ENCODE data around the gene DPP6.

Gene DPP6

DNA sequence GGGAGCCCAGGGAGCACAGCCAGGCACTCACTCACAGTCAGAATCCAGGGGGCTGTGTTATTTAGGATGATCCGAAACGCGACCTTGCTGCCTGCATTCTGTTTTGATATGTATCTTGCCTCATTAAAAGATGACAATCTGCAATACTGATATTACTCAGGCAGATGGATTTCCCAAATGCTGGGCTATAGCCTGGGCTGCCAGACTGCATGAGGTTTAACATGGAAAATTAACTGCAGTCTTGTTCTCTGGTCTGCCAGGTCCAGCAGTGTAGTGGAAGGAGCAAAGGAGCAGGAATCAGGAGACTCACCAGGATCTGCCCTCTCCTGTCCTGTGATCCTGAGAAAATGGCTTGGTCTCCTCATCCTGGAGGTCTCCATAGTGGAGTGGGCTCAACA lies 692.7 kb downstream of the DPP6 start:
- TF ChIP-seq CTCF (IDR thresholded peaks at IDR 0.05; ENCODE audit: low read depth, low read length, missing control alignments), result no peak
- no peak overlapping the region for H3K4me3 ChIP-seq (ENCODE audit: low read depth, low read length)
- DNase-seq (ENCODE audit: low read depth), result no peak

DNA sequence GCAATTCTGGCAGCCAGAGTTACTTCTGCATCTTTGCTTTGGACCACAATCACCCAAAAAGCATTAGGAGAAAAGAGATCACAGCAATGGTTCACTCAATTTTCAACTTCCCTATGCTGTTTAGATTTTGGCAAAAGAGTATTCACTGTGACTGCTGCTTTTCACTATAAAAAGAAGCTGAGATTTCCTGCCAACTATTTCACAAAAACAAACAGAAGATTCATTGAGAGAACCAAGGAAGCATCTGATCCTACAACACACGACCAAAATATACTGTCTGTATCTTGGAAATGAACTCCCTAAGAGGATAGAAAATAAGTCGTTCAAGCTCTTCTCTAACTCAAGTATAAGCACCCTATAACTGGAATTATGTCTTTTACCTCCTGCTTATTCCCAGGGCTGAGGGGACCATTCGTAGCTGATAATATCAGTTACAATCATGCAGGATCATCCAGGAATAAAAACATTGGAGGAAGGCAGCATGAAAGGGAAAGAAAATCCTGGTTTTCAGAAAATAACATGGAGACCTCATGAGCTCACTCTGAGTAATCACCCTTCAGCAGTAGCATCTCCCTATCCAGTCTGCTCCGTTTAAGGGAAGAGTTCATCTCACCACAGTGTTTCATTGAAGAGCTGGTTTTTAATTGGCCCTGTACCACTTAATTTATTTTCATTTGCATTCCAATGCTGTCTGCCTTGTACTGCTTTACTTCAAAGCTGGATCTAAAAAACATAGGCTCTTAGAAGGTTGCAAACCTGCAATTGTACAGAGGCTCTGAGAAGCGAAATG lies 694.6 kb downstream of the DPP6 start:
- TF ChIP-seq CTCF (IDR thresholded peaks at IDR 0.05; ENCODE audit: low read depth, low read length, missing control alignments), result no peak
- no peak for DNase-seq (ENCODE audit: low read depth)
- no peak overlapping the region for H3K4me3 ChIP-seq (ENCODE audit: low read depth, low read length)

- TF ChIP-seq CTCF (IDR thresholded peaks at IDR 0.05; ENCODE audit: low read depth, low read length, missing control alignments), result no peak
- no peak overlapping the region for H3K4me3 ChIP-seq (ENCODE audit: low read depth, low read length)
- DNase-seq (ENCODE audit: low read depth), result no peak
Observed at GRCh38 chr7:154748089-154748786, 696.0 kb downstream of the DPP6 start.

- no peak for TF ChIP-seq CTCF (IDR thresholded peaks at IDR 0.05; ENCODE audit: low read depth, low read length, missing control alignments)
- no peak for DNase-seq (ENCODE audit: low read depth)
- H3K4me3 ChIP-seq (ENCODE audit: low read depth, low read length), result no peak overlapping the region
Observed at GRCh38 chr7:154750353-154750801, 698.2 kb downstream of the DPP6 start.

GRCh38 chr7:154753226-154753625 lies 701.0 kb downstream of the DPP6 start:
- no peak for TF ChIP-seq CTCF (IDR thresholded peaks at IDR 0.05; ENCODE audit: low read depth, low read length, missing control alignments)
- DNase-seq (ENCODE audit: low read depth), result no peak
- no peak overlapping the region for H3K4me3 ChIP-seq (ENCODE audit: low read depth, low read length)

- no peak for TF ChIP-seq CTCF (IDR thresholded peaks at IDR 0.05; ENCODE audit: low read depth, low read length, missing control alignments)
- H3K4me3 ChIP-seq (ENCODE audit: low read depth, low read length), result no peak overlapping the region
- DNase-seq (ENCODE audit: low read depth), result no peak
Observed at GRCh38 chr7:154757756-154758155, 705.6 kb downstream of the DPP6 start.
